Fibroblast of lung (primary cell): ENCODE measurements around the gene CPNE8.

ENCODE experiments used
- EZH2 ChIP-seq: IDR thresholded peaks from 2 replicates; pipeline ENCODE4 v1.5.1; 2012; ENCODE audit warnings: low read length, control low read depth, mild to moderate bottlenecking; ENCODE audit errors: missing control alignments
- TF ChIP-seq, protein P1 (sequence below), 2 donors: IDR thresholded peaks in 1 of 2; conservative IDR thresholded peaks in 1 of 2; 1 replicate in 1 of 2; 2 replicates in 1 of 2; pipeline ENCODE4 v1.5.1; 2011 to 2012; ENCODE audit warnings: low read length in 2 of 2, control low read depth in 1 of 2, inconsistent platforms in 1 of 2, low read depth in 1 of 2, mild to moderate bottlenecking in 1 of 2

DNA sequence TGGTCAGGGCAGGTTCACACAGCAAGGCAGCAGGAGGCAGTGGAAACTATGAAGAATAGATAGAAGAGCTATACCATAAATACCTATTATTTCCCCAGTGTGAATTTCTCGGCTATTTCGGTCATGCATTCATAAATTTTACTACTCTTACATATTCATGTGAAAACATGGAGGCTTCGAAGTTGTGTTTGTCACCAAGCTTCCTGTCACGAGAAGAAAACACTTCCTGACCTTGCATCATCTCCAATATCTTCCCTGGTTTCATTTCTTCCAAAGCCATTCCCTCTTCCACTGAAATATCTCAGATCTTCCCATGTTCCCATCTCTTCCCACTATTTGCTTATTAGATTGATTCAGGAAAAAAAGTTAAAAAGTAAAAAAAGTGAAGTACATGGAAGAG, 80.4 kb downstream of the CPNE8 start:
- TF ChIP-seq, protein P1, sequence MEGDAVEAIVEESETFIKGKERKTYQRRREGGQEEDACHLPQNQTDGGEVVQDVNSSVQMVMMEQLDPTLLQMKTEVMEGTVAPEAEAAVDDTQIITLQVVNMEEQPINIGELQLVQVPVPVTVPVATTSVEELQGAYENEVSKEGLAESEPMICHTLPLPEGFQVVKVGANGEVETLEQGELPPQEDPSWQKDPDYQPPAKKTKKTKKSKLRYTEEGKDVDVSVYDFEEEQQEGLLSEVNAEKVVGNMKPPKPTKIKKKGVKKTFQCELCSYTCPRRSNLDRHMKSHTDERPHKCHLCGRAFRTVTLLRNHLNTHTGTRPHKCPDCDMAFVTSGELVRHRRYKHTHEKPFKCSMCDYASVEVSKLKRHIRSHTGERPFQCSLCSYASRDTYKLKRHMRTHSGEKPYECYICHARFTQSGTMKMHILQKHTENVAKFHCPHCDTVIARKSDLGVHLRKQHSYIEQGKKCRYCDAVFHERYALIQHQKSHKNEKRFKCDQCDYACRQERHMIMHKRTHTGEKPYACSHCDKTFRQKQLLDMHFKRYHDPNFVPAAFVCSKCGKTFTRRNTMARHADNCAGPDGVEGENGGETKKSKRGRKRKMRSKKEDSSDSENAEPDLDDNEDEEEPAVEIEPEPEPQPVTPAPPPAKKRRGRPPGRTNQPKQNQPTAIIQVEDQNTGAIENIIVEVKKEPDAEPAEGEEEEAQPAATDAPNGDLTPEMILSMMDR (conservative IDR thresholded peaks at IDR 0.05 in 1 of 2, IDR thresholded peaks at IDR 0.05 in 1 of 2; ENCODE audit: low read depth in 1 of 2, low read length in 2 of 2) = no peak
- no peak for TF ChIP-seq EZH2
